ENCODE measurements around the gene GRM7. TPM values are rescaled to one million over a fixed set of nuclear protein-coding genes. Genes with fewer than 3 reads are reported as not detected.

The GRM7 gene
- total and polyA plus RNA-seq, 2 of the 4 experiments (the other 2 are of a cell fraction) = not detected

DNA sequence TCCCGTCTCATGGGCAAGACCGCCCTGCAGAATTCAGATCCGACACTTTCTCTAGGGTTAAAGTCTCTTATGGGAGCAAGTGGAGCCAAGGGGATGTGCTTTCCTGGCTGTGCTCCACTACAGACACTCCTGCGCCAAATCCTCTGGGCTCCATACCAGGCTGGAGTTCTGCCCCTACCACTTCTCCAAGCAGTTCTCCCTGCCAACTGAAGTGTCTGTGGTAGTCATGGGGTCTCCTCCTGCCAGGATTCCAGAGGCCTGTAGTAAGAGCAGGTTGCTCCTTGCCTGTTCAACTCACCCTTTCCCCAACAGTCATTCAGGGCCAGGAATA lies 403.2 kb downstream of the GRM7 start:
- Histone ChIP-seq H4K91ac (ENCODE audit: insufficient read depth, low read depth, low read length) (no peak overlapping the region), H4K20me1 (ENCODE audit: insufficient read depth, low read length) (no peaks in the 10 kb centered on the region), H2BK15ac (ENCODE audit: low read depth, low read length) (no peak overlapping the region), H4K5ac (ENCODE audit: low read depth, low read length) (no peak overlapping the region), H3K56ac (ENCODE audit: extremely low read depth, insufficient read depth, low read length) (no peak overlapping the region), H3K18ac (ENCODE audit: low read depth, low read length) (no peak overlapping the region), H3K79me1 (ENCODE audit: low read depth in 1 of 2, low read length in 2 of 2) (no peaks in the 10 kb centered on the region), H3K9ac (ENCODE audit: low read depth, low read length) (no peak overlapping the region), H3K4me2 (ENCODE audit: low read depth, low read length) (no peak overlapping the region), H2AK5ac (ENCODE audit: low read depth, low read length) (no peak overlapping the region), H3K27ac (ENCODE audit: insufficient read depth, low read length) (no peak overlapping the region), H3K14ac (replicated peaks; ENCODE audit: low read depth, low read length) (no peak overlapping the region), H2AK9ac (replicated peaks; ENCODE audit: low read depth, low read length, poor library complexity) (no peak overlapping the region), H2BK20ac (ENCODE audit: low read depth, low read length) (no peak overlapping the region), H3K9me1 (ENCODE audit: insufficient read depth, low read length) (no peaks in the 10 kb centered on the region), H2BK5ac (ENCODE audit: low read depth, low read length, poor library complexity, severe bottlenecking) (no peak overlapping the region), H3K23ac (ENCODE audit: low read depth, low read length) (no peak overlapping the region), H2AFZ (replicated peaks; ENCODE audit: low read length, poor library complexity) (no peak overlapping the region), H3K9me3 (ENCODE audit: control insufficient read depth, insufficient read depth, low read length) (peaks cover 16% of the 10 kb centered on the region), H3K4ac (ENCODE audit: low read depth, low read length) (no peak overlapping the region), H4K8ac (ENCODE audit: low read depth in 2 of 2, low read length in 2 of 2) (no peak overlapping the region), H3K27me3 (ENCODE audit: control insufficient read depth, insufficient read depth, low read length) (no peaks in the 10 kb centered on the region), H3K36me3 (ENCODE audit: control insufficient read depth, insufficient read depth, low read length) (no peaks in the 10 kb centered on the region), H3K4me3 (ENCODE audit: insufficient read depth, low read depth, low read length) (no peak overlapping the region), H3K4me1 (ENCODE audit: control insufficient read depth, insufficient read depth, low read length) (no peaks in the 10 kb centered on the region), H2BK120ac (ENCODE audit: low read depth, low read length) (no peak overlapping the region)
- ChIA-PET POLR2A (ENCODE audit: unreplicated experiment) (no interaction called here), CTCF (no interaction called here)
- in situ Hi-C loops (cut with MboI; ENCODE audit: low sequenced_read_pairs) (no loop called here), dilution Hi-C loops (cut with HindIII; ENCODE audit: low sequenced_read_pairs, unreplicated experiment) (no loop called here), intact Hi-C loops (cut with micrococcal nuclease) (no loop called here)
- ATAC-seq (ENCODE audit: low read depth) (no peak), DNase-seq (no peak)
- BruUV-seq (replicated peaks) = no TSS peak
- TF ChIP-seq CHD1 (IDR thresholded peaks at IDR 0.05; ENCODE audit: low read depth, low read length) = no peak
- TF ChIP-seq BHLHE40 (IDR thresholded peaks at IDR 0.05; ENCODE audit: low read depth, low read length) = no peak
- no peak for TF ChIP-seq RFX5 (IDR thresholded peaks at IDR 0.05; ENCODE audit: low read depth, low read length)
- TF ChIP-seq NFE2L2 (IDR thresholded peaks at IDR 0.05; ENCODE audit: low read depth, low read length) = no peak
- no peak for TF ChIP-seq POLR2A (IDR thresholded peaks at IDR 0.05; ENCODE audit: low read depth, low read length)
- TF ChIP-seq FOS (IDR thresholded peaks at IDR 0.05; ENCODE audit: low read depth, low read length) = no peak
- WGBS, 2 experiments (ENCODE audit: extremely low coverage in 2 of 2, insufficient read length in 1 of 2) = no CpG with 5 or more reads among the region's 4 CpGs

All from IMR-90 (cell line).